Testis (tissue), 2 donors: ENCODE measurements around the gene NSMCE3.

Experiments used
- POLR2A ChIP-seq: fragments of 450-650 bp; IDR thresholded peaks from one replicate; pipeline ENCODE4 v1.6.1; 2017; ENCODE audit warnings: antibody characterized with exemption, mild to moderate bottlenecking, moderate library complexity
- TF ChIP-seq, protein P1 (sequence below), 3 experiments: fragments of 450-650 bp in 2 of 3; fragments of 200-600 bp in 1 of 3; sonication (generic) in 1 of 3; IDR thresholded peaks; one replicate each; pipeline ENCODE4 v1.5.1; 2016 to 2019; ENCODE audit warnings: antibody characterized with exemption in 3 of 3, mild to moderate bottlenecking in 2 of 3, moderate library complexity in 1 of 3

DNA sequence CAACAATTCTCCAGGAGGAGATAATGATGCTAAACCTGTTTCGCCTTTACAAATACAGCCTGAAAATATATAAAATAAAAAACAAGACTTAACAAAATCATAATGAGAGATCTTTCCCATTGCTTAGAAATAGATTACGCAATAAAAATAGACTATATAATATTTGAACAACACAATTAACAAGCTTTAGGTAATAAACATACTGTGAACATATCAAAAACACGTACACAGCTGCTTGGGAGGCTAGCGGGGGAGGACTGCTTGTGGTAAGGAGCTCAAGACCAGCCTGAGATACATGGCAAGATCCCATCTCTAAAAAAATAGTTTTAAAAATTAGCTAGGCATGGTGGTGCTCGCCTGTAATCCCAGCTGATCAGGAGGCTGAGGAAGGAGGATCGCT lies 8.7 kb downstream of the NSMCE3 start:
- TF ChIP-seq, protein P1, sequence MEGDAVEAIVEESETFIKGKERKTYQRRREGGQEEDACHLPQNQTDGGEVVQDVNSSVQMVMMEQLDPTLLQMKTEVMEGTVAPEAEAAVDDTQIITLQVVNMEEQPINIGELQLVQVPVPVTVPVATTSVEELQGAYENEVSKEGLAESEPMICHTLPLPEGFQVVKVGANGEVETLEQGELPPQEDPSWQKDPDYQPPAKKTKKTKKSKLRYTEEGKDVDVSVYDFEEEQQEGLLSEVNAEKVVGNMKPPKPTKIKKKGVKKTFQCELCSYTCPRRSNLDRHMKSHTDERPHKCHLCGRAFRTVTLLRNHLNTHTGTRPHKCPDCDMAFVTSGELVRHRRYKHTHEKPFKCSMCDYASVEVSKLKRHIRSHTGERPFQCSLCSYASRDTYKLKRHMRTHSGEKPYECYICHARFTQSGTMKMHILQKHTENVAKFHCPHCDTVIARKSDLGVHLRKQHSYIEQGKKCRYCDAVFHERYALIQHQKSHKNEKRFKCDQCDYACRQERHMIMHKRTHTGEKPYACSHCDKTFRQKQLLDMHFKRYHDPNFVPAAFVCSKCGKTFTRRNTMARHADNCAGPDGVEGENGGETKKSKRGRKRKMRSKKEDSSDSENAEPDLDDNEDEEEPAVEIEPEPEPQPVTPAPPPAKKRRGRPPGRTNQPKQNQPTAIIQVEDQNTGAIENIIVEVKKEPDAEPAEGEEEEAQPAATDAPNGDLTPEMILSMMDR (IDR thresholded peaks at IDR 0.05): no peak
- TF ChIP-seq POLR2A: no peak
